SK-N-SH (cell line): ENCODE data around the gene ANKRD13B. TPM values are rescaled to one million over a fixed set of nuclear protein-coding genes. Genes with fewer than 3 reads are reported as not detected.

Experiments used
- CTCF ChIA-PET: fragments of 300-600, 350-600 bp; formaldehyde crosslinking; extraction: SDS; loops from one replicate; lab custom pipeline; 2021; lab: Yijun Ruan, JAX
- POLR2A ChIA-PET: fragments of 350-600 bp; sonication (Branson Sonifier 250); formaldehyde crosslinking; extraction: SDS; loops from one replicate; lab custom pipeline; 2020; ENCODE audit warnings: antibody characterized with exemption, inconsistent platforms; lab: Yijun Ruan, JAX
- DNase-seq: peaks from one replicate; pipeline ENCODE4 v3.0.0; 2012
- H2AFZ ChIP-seq: fragments of 200-600 bp; sonication (generic); 2 replicates; pipeline ENCODE4 v1.8.1; 2016; ENCODE audit warnings: antibody characterized with exemption, mild to moderate bottlenecking, low read depth
- H3F3A ChIP-seq: fragments of 200-600 bp; sonication (generic); replicated peaks from 2 replicates; pipeline ENCODE3; 2016; ENCODE audit warnings: antibody characterized with exemption, mild to moderate bottlenecking; ENCODE audit not compliant: insufficient read depth
- H3K27ac ChIP-seq, 2 experiments: fragments of 200-500 bp in 1 of 2; fragments of 200-600 bp in 1 of 2; sonication (Bioruptor generic) in 1 of 2; sonication (generic), shearing (Covaris generic) in 1 of 2; 2 replicates each; pipeline versions ENCODE4 v1.5.1 to v1.6.1; 2014 to 2016; ENCODE audit warnings: low read depth in 2 of 2, inconsistent platforms in 1 of 2, low read length in 1 of 2, mild to moderate bottlenecking in 1 of 2, mixed read lengths in 1 of 2
- H3K27me3 ChIP-seq: fragments of 200-600 bp; sonication (generic), shearing (Covaris generic); 2 replicates; pipeline ENCODE4 v1.6.1; 2016; ENCODE audit warnings: mixed run types; ENCODE audit not compliant: insufficient read depth
- H3K36me3 ChIP-seq, 2 experiments: fragments of 200-500 bp in 1 of 2; fragments of 200-600 bp in 1 of 2; sonication (Bioruptor generic) in 1 of 2; sonication (generic) in 1 of 2; replicated peaks in 1 of 2; 2 replicates each; pipeline versions ENCODE3 to v1.5.1; 2014 to 2016; ENCODE audit warnings: low read length in 1 of 2, mild to moderate bottlenecking in 1 of 2; ENCODE audit not compliant: insufficient read depth in 2 of 2, control insufficient read depth in 1 of 2
- H3K4me1 ChIP-seq, 2 experiments: fragments of 200-500 bp in 1 of 2; fragments of 200-600 bp in 1 of 2; sonication (Bioruptor generic) in 1 of 2; sonication (generic), shearing (Covaris generic) in 1 of 2; 2 replicates each; pipeline versions ENCODE4 v1.5.1 to v1.6.1; 2014 to 2016; ENCODE audit warnings: low read depth in 1 of 2, low read length in 1 of 2, mixed run types in 1 of 2; ENCODE audit not compliant: insufficient read depth in 2 of 2, control insufficient read depth in 1 of 2
- H3K4me2 ChIP-seq: fragments of 200-600 bp; sonication (generic), shearing (Covaris generic); 2 replicates; pipeline ENCODE4 v1.6.1; 2017; ENCODE audit warnings: mixed run types
- H3K4me3 ChIP-seq, 2 experiments: fragments of 200-500 bp in 1 of 2; fragments of 200-600 bp in 1 of 2; sonication (Bioruptor generic) in 1 of 2; sonication (generic), shearing (Covaris generic) in 1 of 2; 2 replicates each; pipeline versions ENCODE4 v1.5.1 to v1.8.1; 2014 to 2016; ENCODE audit warnings: low read depth in 2 of 2, inconsistent platforms in 1 of 2, low read length in 1 of 2, mild to moderate bottlenecking in 1 of 2, mixed read lengths in 1 of 2, moderate library complexity in 1 of 2
- H3K79me2 ChIP-seq: fragments of 200-600 bp; sonication (generic); 2 replicates; pipeline ENCODE4 v1.8.1; 2017; ENCODE audit warnings: mild to moderate bottlenecking; ENCODE audit not compliant: insufficient read depth
- H3K9ac ChIP-seq: fragments of 200-600 bp; sonication (generic); 2 replicates; pipeline ENCODE4 v1.6.1; 2017; ENCODE audit warnings: mixed run types
- H3K9me2 ChIP-seq: fragments of 200-600 bp; sonication (generic); 2 replicates; pipeline ENCODE4 v1.6.1; 2017; ENCODE audit warnings: mixed run types
- H3K9me3 ChIP-seq: fragments of 200-600 bp; sonication (generic); 2 replicates; pipeline ENCODE4 v1.6.1; 2017; ENCODE audit warnings: mixed run types, mild to moderate bottlenecking, moderate library complexity
- H4K20me1 ChIP-seq: fragments of 200-600 bp; sonication (generic); 2 replicates; pipeline ENCODE4 v1.6.1; 2017; ENCODE audit warnings: mild to moderate bottlenecking, mixed run types; ENCODE audit not compliant: insufficient read depth
- CHD2 ChIP-seq: fragments of 150-350 bp; IDR thresholded peaks from 2 replicates; pipeline ENCODE4 v1.6.1; 2018; ENCODE audit warnings: low read length; ENCODE audit not compliant: partially characterized antibody
- IRF3 ChIP-seq: fragments of 150-350 bp; IDR thresholded peaks from 2 replicates; pipeline ENCODE4 v1.6.1; 2016; ENCODE audit warnings: mild to moderate bottlenecking, low read depth, low read length
- NRF1 ChIP-seq: IDR thresholded peaks from 2 replicates; pipeline ENCODE4 v1.6.1; 2012; ENCODE audit warnings: low read depth, mild to moderate bottlenecking, low read length
- RAD21 ChIP-seq: IDR thresholded peaks from 2 replicates; pipeline ENCODE4 v1.6.1; 2012; ENCODE audit warnings: mild to moderate bottlenecking, low read length
- RCOR1 ChIP-seq: fragments of 150-350 bp; IDR thresholded peaks from 2 replicates; pipeline ENCODE4 v1.6.1; 2017; ENCODE audit warnings: antibody characterized with exemption, low read length
- RXRA ChIP-seq: IDR thresholded peaks from 2 replicates; pipeline ENCODE4 v1.4.0; 2012; ENCODE audit warnings: low read depth, mild to moderate bottlenecking, borderline replicate concordance
- SMC3 ChIP-seq: IDR thresholded peaks from 2 replicates; pipeline ENCODE4 v1.6.1; 2012; ENCODE audit warnings: low read depth, low read length, improper control_type of control experiment
- WGBS: methylation state at CpG from one replicate; pipeline ENCODE4 v1.1.6; 2017; ENCODE audit warnings: low lambda C conversion rate; 5-methylcytosine and 5-hydroxymethylcytosine counted together
- polyA plus RNA-seq, 3 experiments: library from polyadenylated mRNA; depleted of rRNA; stranded (reverse); fragments of >200 nt; gene quantifications; 2 replicates each; pipeline ENCODE4 v1.2.3, GENCODE V29; 2012
- TF ChIP-seq, protein P1 (sequence below): IDR thresholded peaks from 2 replicates; pipeline ENCODE4 v1.4.0; 2012; ENCODE audit warnings: low read depth, borderline replicate concordance
- TF ChIP-seq, protein P2 (sequence below): IDR thresholded peaks from 2 replicates; pipeline ENCODE4 v1.6.1; 2012; ENCODE audit warnings: mild to moderate bottlenecking, low read depth, low read length, moderate library complexity
- TF ChIP-seq, protein P3 (sequence below): fragments of 200-600 bp; sonication (generic); IDR thresholded peaks from 2 replicates; pipeline ENCODE4 v1.6.1; 2017; ENCODE audit warnings: antibody characterized with exemption, mild to moderate bottlenecking, moderate library complexity

Gene ANKRD13B
- polyA plus RNA-seq, 1 of the 3 experiments (the other 2 are of a cell fraction) = 16.1 TPM

DNA sequence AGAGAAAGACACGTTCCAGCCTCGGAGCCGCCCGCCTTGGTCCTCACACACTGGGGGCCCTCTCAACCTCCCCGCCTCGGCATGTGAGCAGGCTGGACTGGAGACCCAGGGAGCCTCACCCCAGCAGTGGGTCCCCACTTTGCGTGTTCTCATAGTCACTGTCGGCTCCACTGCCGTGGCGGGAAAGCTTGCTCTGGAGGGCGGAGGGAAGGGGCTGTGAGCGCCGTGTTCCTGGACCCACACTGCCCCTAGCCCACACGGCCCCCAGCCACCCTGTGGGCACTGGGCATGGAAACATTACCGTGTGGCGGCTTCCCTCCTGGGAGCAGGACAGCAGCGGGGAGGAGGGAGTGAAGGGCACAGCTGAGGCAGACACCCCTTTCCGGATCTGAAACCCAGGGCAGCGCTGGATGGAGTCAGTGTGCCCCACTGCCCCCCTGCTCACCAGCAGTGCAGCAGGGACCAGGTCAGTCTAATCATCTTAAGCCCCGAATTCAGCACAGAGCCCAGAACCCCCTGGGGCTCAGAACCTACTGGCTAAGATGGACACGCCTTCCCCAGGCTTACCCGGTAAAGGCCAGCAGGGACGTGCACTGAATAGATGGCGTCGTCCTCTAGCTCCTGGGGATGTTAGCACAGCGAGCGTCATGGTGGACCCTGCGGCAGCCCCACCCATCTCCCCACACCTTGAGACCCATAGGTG lies 17.3 kb upstream of the ANKRD13B start (continued):
- TF ChIP-seq, protein P1, sequence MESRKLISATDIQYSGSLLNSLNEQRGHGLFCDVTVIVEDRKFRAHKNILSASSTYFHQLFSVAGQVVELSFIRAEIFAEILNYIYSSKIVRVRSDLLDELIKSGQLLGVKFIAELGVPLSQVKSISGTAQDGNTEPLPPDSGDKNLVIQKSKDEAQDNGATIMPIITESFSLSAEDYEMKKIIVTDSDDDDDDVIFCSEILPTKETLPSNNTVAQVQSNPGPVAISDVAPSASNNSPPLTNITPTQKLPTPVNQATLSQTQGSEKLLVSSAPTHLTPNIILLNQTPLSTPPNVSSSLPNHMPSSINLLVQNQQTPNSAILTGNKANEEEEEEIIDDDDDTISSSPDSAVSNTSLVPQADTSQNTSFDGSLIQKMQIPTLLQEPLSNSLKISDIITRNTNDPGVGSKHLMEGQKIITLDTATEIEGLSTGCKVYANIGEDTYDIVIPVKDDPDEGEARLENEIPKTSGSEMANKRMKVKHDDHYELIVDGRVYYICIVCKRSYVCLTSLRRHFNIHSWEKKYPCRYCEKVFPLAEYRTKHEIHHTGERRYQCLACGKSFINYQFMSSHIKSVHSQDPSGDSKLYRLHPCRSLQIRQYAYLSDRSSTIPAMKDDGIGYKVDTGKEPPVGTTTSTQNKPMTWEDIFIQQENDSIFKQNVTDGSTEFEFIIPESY = no peak
- TF ChIP-seq SMC3 (no peak), CHD2 (no peak), RXRA (no peak), RAD21 (no peak), IRF3 (no peak)

DNA sequence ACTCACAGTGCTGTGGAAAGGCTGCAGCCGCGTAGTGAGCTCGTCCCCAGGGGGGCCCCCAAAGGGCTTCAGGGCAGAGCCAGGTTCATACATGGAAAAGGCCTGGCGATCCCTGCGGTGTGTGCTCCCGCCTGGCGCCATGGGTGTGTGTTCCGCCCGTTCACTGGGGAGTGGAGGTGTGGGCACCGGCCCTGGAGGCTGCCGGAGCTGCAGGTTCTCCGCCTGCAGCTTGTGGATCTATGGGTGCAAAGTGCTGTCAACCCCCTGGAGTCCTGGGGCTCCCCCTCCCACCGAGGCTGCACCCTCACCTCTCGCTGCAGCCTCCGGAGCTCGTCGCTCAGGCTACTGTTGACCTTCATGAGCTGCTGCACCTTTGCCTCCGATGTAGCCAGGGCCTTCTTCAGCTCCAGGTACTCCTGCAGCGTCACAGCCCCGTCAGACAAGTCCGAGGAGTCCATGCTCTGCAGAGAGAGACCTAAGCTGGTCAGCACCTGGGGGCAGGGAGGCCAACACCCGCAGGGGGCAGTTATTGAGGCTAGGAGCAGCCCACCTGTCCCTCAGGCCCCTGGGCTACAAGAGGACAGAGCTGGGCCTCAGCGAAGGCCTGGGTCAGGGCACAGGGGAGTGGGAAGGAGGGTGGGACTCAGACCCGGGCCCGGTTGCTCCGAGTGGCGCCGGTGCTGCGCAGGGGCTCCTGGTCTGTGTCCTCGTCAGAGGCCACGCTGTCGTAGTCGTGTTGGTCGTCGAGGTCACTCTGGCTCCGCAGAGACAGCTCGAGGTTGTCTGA lies 16.5 kb upstream of the ANKRD13B start:
- TF ChIP-seq RCOR1 (no peak), CHD2 (no peak), NRF1 (no peak)
- TF ChIP-seq, protein P2, sequence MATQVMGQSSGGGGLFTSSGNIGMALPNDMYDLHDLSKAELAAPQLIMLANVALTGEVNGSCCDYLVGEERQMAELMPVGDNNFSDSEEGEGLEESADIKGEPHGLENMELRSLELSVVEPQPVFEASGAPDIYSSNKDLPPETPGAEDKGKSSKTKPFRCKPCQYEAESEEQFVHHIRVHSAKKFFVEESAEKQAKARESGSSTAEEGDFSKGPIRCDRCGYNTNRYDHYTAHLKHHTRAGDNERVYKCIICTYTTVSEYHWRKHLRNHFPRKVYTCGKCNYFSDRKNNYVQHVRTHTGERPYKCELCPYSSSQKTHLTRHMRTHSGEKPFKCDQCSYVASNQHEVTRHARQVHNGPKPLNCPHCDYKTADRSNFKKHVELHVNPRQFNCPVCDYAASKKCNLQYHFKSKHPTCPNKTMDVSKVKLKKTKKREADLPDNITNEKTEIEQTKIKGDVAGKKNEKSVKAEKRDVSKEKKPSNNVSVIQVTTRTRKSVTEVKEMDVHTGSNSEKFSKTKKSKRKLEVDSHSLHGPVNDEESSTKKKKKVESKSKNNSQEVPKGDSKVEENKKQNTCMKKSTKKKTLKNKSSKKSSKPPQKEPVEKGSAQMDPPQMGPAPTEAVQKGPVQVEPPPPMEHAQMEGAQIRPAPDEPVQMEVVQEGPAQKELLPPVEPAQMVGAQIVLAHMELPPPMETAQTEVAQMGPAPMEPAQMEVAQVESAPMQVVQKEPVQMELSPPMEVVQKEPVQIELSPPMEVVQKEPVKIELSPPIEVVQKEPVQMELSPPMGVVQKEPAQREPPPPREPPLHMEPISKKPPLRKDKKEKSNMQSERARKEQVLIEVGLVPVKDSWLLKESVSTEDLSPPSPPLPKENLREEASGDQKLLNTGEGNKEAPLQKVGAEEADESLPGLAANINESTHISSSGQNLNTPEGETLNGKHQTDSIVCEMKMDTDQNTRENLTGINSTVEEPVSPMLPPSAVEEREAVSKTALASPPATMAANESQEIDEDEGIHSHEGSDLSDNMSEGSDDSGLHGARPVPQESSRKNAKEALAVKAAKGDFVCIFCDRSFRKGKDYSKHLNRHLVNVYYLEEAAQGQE = no peak
- TF ChIP-seq, protein P3, sequence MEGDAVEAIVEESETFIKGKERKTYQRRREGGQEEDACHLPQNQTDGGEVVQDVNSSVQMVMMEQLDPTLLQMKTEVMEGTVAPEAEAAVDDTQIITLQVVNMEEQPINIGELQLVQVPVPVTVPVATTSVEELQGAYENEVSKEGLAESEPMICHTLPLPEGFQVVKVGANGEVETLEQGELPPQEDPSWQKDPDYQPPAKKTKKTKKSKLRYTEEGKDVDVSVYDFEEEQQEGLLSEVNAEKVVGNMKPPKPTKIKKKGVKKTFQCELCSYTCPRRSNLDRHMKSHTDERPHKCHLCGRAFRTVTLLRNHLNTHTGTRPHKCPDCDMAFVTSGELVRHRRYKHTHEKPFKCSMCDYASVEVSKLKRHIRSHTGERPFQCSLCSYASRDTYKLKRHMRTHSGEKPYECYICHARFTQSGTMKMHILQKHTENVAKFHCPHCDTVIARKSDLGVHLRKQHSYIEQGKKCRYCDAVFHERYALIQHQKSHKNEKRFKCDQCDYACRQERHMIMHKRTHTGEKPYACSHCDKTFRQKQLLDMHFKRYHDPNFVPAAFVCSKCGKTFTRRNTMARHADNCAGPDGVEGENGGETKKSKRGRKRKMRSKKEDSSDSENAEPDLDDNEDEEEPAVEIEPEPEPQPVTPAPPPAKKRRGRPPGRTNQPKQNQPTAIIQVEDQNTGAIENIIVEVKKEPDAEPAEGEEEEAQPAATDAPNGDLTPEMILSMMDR = no peak
- TF ChIP-seq, all 33 proteins: peak for 0
- H3K27ac ChIP-seq = no peak overlapping the region
- H3K4me2 ChIP-seq = no peak overlapping the region
- peaks cover 9% of the 10 kb centered on the region for H4K20me1 ChIP-seq
- WGBS = 98% methylated on average over 15 of the region's 37 CpGs
- H2AFZ ChIP-seq = no peak overlapping the region
- ChIA-PET CTCF (interaction anchor here (0.8 to 12.7 kb wide), 6 partner anchors 6 to 517 kb away, joined by 3 to 166 read pairs (median 10); partner anchors contain the start of genes ABHD15, ANKRD13B and TP53I13), POLR2A (interaction anchor here (0.6 to 1.5 kb wide), 2 partner anchors 11 to 683 kb away, joined by 3 to 6 read pairs; no protein-coding TSS in a partner anchor)
- H3K9ac ChIP-seq = no peak overlapping the region
- H3K27me3 ChIP-seq = no peaks in the 10 kb centered on the region
- peaks cover 6% of the 10 kb centered on the region; the same call in 1 of the 2 replicates for H3K79me2 ChIP-seq
- H3K4me3 ChIP-seq = no peak overlapping the region
- peaks cover 9 to 73% of the 10 kb centered on the region in 2 experiments for H3K36me3 ChIP-seq
- DNase-seq = no peak
- H3F3A ChIP-seq = peaks cover 5% of the 10 kb centered on the region
- H3K4me1 ChIP-seq = peaks cover 0 to 16% of the 10 kb centered on the region in 2 experiments; a peak in 1 of 4 replicates
- H3K9me2 ChIP-seq = no peaks in the 10 kb centered on the region
- no peaks in the 10 kb centered on the region for H3K9me3 ChIP-seq
